Stimulated activated CD4-positive, alpha-beta T cell treated with anti-CD3 and anti-CD28 coated beads, Interleukin-15, amount 100 ng/mL, for 24 hours (primary cell): ENCODE results near the gene SEMA3C.

Experiments used
- DNase-seq: peaks from one replicate; pipeline ENCODE4 v3.0.0-alpha.2; 2020

Gene SEMA3C

GRCh38 chr7:80924090-80924489, 5.2 kb upstream of the SEMA3C start:
- DNase-seq = no peak

DNA sequence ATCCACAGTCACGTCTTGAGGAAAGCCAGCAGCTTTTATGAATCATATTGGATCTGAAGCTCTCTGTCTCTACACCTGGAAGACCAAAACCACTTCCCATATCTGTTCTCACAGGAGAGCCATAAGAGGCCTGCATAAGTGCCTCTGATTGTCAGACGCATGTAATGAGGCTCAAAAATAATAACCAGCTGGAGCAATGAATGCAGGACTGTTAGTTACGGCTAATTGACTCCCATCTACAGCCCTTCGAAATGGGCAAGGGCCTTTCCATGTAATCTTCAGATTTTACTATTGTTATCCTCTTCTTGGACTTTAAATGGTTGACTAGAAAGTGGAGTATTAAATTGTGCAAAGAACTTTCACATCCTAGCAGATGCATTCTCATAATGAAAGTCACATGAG, 4.4 kb upstream of the SEMA3C start:
- no peak for DNase-seq

GRCh38 chr7:80922253-80923049, 3.6 kb upstream of the SEMA3C start:
- no peak for DNase-seq

DNA sequence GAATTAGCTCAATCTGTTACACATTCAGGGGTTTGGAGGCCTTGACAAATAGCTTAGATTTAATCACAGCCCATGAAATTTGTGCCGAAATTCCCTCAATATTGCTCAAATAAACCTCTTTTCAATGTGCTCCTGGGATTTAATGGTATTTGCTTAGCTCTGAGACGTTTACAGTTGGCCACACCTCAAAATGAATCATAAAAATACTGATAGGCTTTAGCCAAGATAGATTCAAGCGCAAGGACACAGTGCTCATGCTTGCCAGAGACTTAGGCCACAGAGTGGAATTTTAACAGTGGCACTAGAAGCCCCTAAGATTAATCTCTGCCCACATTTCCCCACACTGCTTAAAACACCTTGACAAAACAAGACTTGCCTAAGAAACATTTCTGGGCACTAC, 2.3 kb upstream of the SEMA3C start:
- no peak for DNase-seq

DNA sequence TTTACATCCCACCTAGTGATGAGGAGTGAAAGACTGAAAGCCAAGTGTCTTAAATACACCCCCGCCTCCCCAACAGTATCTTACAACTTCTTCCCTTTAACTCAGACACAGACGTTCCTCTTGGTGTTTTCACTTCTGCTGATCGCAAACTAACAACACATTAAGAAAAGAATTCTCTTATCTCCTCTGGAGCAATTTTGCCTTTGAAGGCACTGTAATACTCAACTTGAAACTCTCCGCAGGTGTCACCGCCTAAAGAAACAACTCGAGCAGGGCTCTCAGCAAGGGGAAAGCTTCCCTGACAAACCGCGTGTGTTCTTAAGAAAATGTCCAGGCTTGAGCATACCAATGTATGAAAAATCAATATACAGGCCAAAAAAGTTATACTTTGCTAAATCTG, 452 bp downstream of the SEMA3C start:
- DNase-seq = peak; percentile 1

GRCh38 chr7:80916770-80917741, 1.8 kb downstream of the SEMA3C start:
- no peak for DNase-seq

GRCh38 chr7:80910228-80910627, 8.6 kb downstream of the SEMA3C start:
- DNase-seq = no peak

GRCh38 chr7:80908360-80908797, 10.5 kb downstream of the SEMA3C start:
- no peak for DNase-seq

- DNase-seq = no peak
Measured at GRCh38 chr7:80907612-80908011, 11.2 kb downstream of the SEMA3C start.

DNA sequence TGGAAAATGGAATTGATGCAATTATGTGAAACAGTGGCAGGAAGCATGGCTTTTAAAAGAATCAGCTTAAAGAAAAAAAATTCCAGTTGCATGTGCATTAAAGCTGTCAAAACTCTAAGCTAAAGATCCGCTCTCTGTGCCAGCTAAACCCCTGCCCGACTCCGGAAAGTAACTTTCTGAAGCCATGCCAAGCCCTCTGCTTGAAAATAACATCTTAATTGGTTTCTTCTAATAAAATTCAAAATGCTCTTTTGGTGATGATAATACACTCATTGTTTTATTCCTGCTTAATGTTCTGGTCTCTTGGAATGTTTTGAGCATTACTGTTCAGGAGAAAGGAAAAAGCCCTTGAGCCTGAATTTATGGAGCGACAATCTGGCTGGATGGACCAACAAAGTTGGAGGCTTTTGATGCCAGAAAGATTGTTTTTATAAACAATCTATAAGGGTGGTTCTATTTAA, 11.7 kb downstream of the SEMA3C start:
- no peak for DNase-seq

DNA sequence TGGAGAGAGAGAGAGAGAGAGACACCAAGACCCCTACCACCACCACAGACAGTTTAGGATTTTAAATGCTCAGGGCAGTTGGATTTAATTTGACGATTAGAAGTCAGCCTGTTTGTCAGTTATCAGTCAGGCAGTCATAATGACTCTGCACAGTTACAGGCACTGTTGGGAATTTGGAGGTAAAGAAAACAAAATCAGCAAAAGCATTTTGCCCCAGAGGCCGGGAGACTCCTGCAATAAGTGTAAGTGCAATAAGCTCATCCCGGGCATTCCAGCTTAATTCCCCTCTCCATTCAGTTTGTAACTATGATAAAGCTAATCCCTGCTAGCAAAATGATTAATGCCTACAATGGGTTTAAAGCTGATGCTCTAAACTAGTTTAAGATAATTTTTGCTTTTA, 13.5 kb downstream of the SEMA3C start:
- DNase-seq = no peak

- no peak for DNase-seq
Measured at GRCh38 chr7:80902716-80903308, 16.0 kb downstream of the SEMA3C start.

- no peak for DNase-seq
Measured at GRCh38 chr7:80902019-80902418, 16.8 kb downstream of the SEMA3C start.

DNA sequence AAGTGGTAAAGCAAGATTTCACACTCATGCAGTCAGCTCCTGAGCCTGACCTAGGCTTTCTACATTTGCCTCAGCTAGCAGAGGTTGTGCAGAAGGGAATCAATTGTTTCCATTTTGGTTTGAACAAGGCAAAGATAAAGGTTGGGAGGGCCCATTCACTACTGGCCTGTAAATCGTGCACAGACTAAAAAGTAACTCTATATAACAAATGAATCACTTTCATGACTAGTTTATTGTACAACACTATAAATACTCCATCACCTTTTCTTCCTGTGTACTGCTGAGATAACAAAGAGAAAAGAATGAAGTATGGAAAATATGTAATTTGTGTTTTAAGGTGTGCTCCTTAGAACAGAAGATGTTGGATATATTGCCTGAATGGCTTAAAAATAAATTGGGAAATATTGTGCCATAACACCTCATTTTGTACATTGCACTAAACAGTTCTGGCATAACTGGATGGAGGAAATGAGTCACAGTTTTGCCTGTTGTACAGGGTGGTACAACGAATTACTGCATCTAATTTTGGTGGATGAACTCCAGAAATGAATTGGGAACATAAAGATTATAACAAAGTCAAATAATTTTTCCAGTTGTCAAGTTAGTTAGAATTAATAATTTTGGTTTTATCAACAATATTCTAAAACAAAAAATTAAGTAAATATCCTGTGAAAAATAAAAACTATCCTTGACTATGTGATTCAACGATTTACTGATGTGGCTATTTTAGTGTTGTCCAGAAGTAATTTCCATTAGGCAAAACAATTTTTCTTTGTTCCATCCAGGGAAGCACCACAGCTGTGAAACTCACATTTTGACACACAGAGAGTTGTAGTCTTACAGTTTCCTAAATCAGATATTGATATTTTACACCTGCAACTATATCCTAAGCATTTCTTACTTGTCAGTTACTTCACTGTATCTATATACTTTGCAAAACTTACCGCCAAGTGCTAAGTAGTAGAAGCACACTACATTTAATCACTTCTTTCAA, 18.0 kb downstream of the SEMA3C start:
- DNase-seq = no peak

DNA sequence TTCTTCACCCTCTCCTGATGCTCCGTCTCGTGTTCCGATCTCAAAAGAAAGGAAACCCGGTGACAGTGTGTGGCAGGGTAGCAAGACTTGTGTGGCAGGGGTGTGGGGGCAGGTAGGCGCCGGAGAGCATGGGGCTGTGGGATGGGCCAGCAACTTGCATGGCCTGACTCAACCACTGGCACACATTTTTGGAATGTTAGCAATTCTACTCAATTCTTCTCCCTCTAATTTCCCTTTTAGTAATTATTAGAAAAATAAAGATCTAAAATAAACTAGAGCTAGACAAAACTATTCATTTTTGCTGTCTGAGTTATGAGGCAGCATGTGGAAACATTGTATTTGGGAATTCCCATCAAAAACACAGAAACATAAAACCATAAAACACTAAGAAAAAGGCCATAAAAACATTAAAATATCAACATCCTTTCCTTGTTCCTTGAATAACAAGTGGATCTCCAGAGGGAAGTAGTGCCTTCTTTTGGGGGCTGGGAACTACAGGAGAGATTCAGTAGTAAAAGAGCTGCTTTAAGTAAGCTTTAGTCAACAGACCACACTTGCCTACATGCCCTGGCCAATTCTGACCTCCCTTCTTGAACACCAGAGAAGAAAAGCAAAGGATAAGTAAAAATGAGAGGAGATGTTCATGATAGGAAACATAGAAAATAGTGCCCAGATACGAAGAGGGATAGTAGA, 21.8 kb downstream of the SEMA3C start:
- no peak for DNase-seq

DNA sequence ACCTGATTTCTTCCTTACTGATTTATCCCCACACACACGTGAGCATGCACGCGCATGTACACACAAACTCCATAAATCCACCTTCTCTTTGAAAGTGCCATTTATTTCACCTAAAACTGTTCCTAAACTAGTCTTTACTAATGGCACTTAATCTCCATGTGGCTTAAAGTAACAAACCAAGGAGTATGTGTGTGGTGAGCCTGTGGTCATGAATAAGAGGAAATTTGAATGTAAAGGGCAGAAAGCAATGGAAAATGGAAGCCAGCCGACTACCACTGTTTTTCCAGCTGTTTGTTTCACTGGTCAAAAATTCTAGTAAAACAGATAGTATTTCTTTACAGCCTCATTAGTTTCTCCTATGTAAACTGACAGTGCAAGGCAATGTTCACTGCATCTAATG, 23.8 kb downstream of the SEMA3C start:
- no peak for DNase-seq

GRCh38 chr7:80891259-80891544, 27.6 kb downstream of the SEMA3C start:
- no peak for DNase-seq

- no peak for DNase-seq
Measured at GRCh38 chr7:80890426-80891258, 28.2 kb downstream of the SEMA3C start.

GRCh38 chr7:80889525-80889924, 29.3 kb downstream of the SEMA3C start:
- DNase-seq = no peak

- no peak for DNase-seq
Measured at GRCh38 chr7:80885757-80886156, 33.1 kb downstream of the SEMA3C start.
